ENCODE measurements around the gene OCA2. TPM values are rescaled to one million over a fixed set of nuclear protein-coding genes. Genes with fewer than 3 reads are reported as not detected.

OCA2 gene
- total RNA-seq, 1 experiment from 2014 or later: 0.31 TPM

GRCh38 chr15:27831384-27832236 is 267.5 kb downstream of the OCA2 start:
- no CpG with 5 or more reads among the region's 28 CpGs for WGBS (ENCODE audit: extremely low coverage, insufficient read length, low lambda C conversion rate)
- TF ChIP-seq CTCF (conservative IDR thresholded peaks at IDR 0.05): no peak

More at GRCh38 chr15:27831384-27832236, 267.5 kb downstream of the OCA2 start:
- no peaks in the 10 kb centered on the region for H3K27me3 ChIP-seq (ENCODE audit: insufficient read depth, low read length)
- H3K23ac ChIP-seq (ENCODE audit: insufficient read length, low read depth, low read length): no peak overlapping the region
- no peak overlapping the region for H4K91ac ChIP-seq (ENCODE audit: insufficient read length, low read depth, low read length)
- H2AFZ ChIP-seq (ENCODE audit: low read length): no peak overlapping the region
- H3K14ac ChIP-seq (ENCODE audit: insufficient read depth, low read length): no peak overlapping the region
- H3K18ac ChIP-seq (ENCODE audit: insufficient read length, low read depth, low read length): no peak overlapping the region
- Mint-ChIP-seq H3K27me3 (ENCODE audit: low read depth) (peaks cover 2% of the 10 kb centered on the region; the same call in 1 of the 2 replicates), H3K9me3 (peaks cover 0 to 2% of the 10 kb centered on the region in 2 experiments; a peak in 1 of 5 replicates), H3K4me3 (no peak overlapping the region), H3K4me1 (peaks cover 7 to 8% of the 10 kb centered on the region in 2 experiments), H3K36me3 (ENCODE audit: insufficient read depth in 1 of 3, low read depth in 3 of 3) (no peaks in the 10 kb centered on the region), H3K27ac (peak overlapping the region in 1 of 3 experiments; percentile 65; a peak in 2 of 7 replicates)
- no peak overlapping the region for H3K4me2 ChIP-seq (ENCODE audit: insufficient read depth, insufficient read length, low read length)
- no peak overlapping the region for H2BK15ac ChIP-seq (ENCODE audit: low read depth, low read length)
- H2AK5ac ChIP-seq (ENCODE audit: insufficient read length, low read length): no peak overlapping the region
- H3T11ph ChIP-seq (ENCODE audit: low read length): no peak overlapping the region
- H2BK12ac ChIP-seq (ENCODE audit: insufficient read length, low read depth, low read length): no peak overlapping the region
- no peak overlapping the region for H3K56ac ChIP-seq (ENCODE audit: insufficient read length, low read depth, low read length)
- no peak overlapping the region for H3K9ac ChIP-seq (ENCODE audit: extremely low read depth, insufficient read length, low read length)
- no peak overlapping the region for H3K27ac ChIP-seq (ENCODE audit: insufficient read length, low read depth, low read length)
- no peaks in the 10 kb centered on the region for H3K9me3 ChIP-seq (ENCODE audit: control insufficient read depth, low read depth, low read length)
- no peaks in the 10 kb centered on the region for H3K23me2 ChIP-seq (ENCODE audit: insufficient read length, low read depth, low read length, poor library complexity, severe bottlenecking)
- no peak overlapping the region for H2BK20ac ChIP-seq (ENCODE audit: low read depth, low read length, poor library complexity, severe bottlenecking)
- no peak overlapping the region for H4K8ac ChIP-seq (replicated peaks; ENCODE audit: insufficient read length, low read depth, low read length)
- no peaks in the 10 kb centered on the region for H3K79me1 ChIP-seq (ENCODE audit: insufficient read depth, low read depth, low read length, poor library complexity, severe bottlenecking)
- H3K79me2 ChIP-seq (ENCODE audit: insufficient read depth, low read length): no peaks in the 10 kb centered on the region
- H3K4ac ChIP-seq (ENCODE audit: low read depth, low read length): no peak overlapping the region
- H2BK120ac ChIP-seq (ENCODE audit: low read depth, low read length, poor library complexity, severe bottlenecking): no peak overlapping the region
- no peaks in the 10 kb centered on the region for H4K20me1 ChIP-seq (ENCODE audit: control insufficient read depth, insufficient read depth, insufficient read length)
- no peak overlapping the region for H4K5ac ChIP-seq (ENCODE audit: insufficient read length, low read depth, low read length)
- H2BK5ac ChIP-seq (ENCODE audit: insufficient read length, low read length): no peak overlapping the region
- no peak for DNase-seq
- H3K4me1 ChIP-seq (ENCODE audit: insufficient read depth, low read length): no peaks in the 10 kb centered on the region

Measured in H9 (cell line).